ENCODE results near the gene ELOF1.
"Not testable (repeated sequence)": the region's sequence is repeated elsewhere in the genome, so short reads cannot be mapped to it uniquely, and the experiment has no call there.

Gene ELOF1

GRCh38 chr19:11558881-11559828, at the start of gene ELOF1:
Gene ELOF1, minus strand, starts transcription at chr19:11559230. Its CDS starts 4,883 bp downstream, at chr19:11554347.
- peak within 1 kb of the TSS; percentile 74 for H3K4me3 ChIP-seq (ENCODE audit: low read depth, low read length)
- TF ChIP-seq CTCF (IDR thresholded peaks at IDR 0.05; ENCODE audit: borderline replicate concordance, insufficient read depth, low read depth, low read length): no peak

DNA sequence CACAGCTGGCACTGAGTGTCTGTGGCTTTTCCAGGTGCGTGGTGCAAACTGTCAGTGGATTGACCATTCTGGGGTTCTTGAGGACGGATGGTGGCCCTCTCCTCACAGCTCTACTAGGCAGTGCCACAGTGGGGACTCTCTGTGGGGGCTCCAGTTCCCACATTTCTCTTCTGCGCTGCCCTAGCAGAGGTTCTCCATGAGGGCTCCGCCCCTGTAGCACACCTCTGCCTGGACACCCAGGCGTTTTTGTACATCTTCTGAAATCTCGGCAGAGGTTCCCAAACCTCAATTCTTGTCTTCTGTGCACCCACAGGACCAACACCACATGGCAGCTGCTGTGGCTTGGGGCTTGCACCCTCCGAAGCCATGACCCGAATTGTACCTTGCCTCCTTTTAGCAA, 47.5 kb upstream of the ELOF1 start:
- H3K4me3 ChIP-seq (ENCODE audit: low read depth, low read length): no peak overlapping the region

GRCh38 chr19:11599704-11600103, 40.7 kb upstream of the ELOF1 start:
- not testable (repeated sequence) for H3K4me3 ChIP-seq (ENCODE audit: low read depth, low read length)

More for the DNA sequence above, 47.5 kb upstream of the ELOF1 start:
- TF ChIP-seq CTCF (IDR thresholded peaks at IDR 0.05; ENCODE audit: borderline replicate concordance, insufficient read depth, low read depth, low read length): no peak

GRCh38 chr19:11598746-11599145, 39.7 kb upstream of the ELOF1 start:
- H3K4me3 ChIP-seq (ENCODE audit: low read depth, low read length): no peak overlapping the region
- TF ChIP-seq CTCF (IDR thresholded peaks at IDR 0.05; ENCODE audit: borderline replicate concordance, insufficient read depth, low read depth, low read length): no peak

GRCh38 chr19:11598103-11598483, 39.1 kb upstream of the ELOF1 start:
- no peak for TF ChIP-seq CTCF (IDR thresholded peaks at IDR 0.05; ENCODE audit: borderline replicate concordance, insufficient read depth, low read depth, low read length)
- H3K4me3 ChIP-seq (ENCODE audit: low read depth, low read length): peak overlapping the region; percentile 98

GRCh38 chr19:11597202-11598102, 38.4 kb upstream of the ELOF1 start, which contains the start of gene ZNF627:
Gene ZNF627, plus strand, starts transcription at chr19:11597483. Its CDS starts 145 bp downstream, at chr19:11597628.
- no peak for TF ChIP-seq CTCF (IDR thresholded peaks at IDR 0.05; ENCODE audit: borderline replicate concordance, insufficient read depth, low read depth, low read length)

DNA sequence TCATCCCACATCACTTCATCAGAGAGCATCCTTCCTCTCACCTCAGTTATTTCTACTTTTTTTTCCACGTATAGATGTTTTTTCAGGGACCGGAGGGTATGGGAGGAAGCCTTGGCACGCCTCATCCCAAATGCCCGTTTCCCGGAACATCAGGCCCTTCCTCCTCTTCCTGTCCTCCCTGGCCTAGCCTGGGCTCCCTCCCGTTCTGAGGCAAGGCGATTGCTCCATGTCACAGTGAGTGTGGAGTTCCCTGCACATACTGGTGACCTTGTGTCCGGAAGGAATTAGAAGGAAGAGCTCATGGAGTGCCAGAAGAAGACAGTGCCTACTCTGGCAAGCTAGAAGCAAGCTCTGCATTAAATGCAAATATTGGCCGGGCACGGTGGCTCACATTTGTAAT, 37.1 kb upstream of the ELOF1 start:
- no peak for TF ChIP-seq CTCF (IDR thresholded peaks at IDR 0.05; ENCODE audit: borderline replicate concordance, insufficient read depth, low read depth, low read length)
- no peak overlapping the region for H3K4me3 ChIP-seq (ENCODE audit: low read depth, low read length)

More at GRCh38 chr19:11597202-11598102, 38.4 kb upstream of the ELOF1 start, which contains the start of gene ZNF627:
- peak within 1 kb of the TSS; percentile 98 for H3K4me3 ChIP-seq (ENCODE audit: low read depth, low read length)

Measured in GM12875 (cell line).